H1 (cell line): ENCODE data around the gene CABCOCO1. TPM values are rescaled to one million over a fixed set of nuclear protein-coding genes. Genes with fewer than 3 reads are reported as not detected.

Source experiments
- CTCF ChIA-PET: fragments of 300-600 bp; sonication (Branson Sonifier 250); formaldehyde crosslinking; loops from one replicate; lab custom pipeline; 2021; ENCODE audit not compliant: partially characterized antibody; lab: Charles Lee
- POLR2A ChIA-PET: fragments of 300-600 bp; sonication (Branson Sonifier 250); formaldehyde crosslinking; loops from one replicate; lab custom pipeline; 2021; ENCODE audit warnings: inconsistent platforms; ENCODE audit not compliant: partially characterized antibody; lab: Charles Lee
- DNase-seq, 2 experiments: peaks; one replicate each; pipeline versions ENCODE4 v3.0.0 to v3.0.0-alpha.2; 2010 to 2022; ENCODE audit warnings: low spot score in 2 of 2, low read depth in 1 of 2, mixed read lengths in 1 of 2
- FAIRE-seq: peaks from 2 replicates; lab custom pipeline; 2011; peaks lifted over from hg19 to GRCh38; lab: Jason Lieb, UNC
- H2AFZ ChIP-seq: 2 replicates; pipeline ENCODE4 v1.8.1; 2012; ENCODE audit warnings: low read length, inconsistent platforms
- H2AK5ac ChIP-seq: 2 replicates; pipeline ENCODE4 v1.6.1; 2013; ENCODE audit warnings: low read depth, low read length
- H2BK120ac ChIP-seq: replicated peaks from 2 replicates; pipeline ENCODE3; 2013; ENCODE audit warnings: low read depth, low read length, inconsistent platforms
- H2BK12ac ChIP-seq: 2 replicates; pipeline ENCODE4 v1.6.1; 2013; ENCODE audit warnings: low read depth, low read length
- H2BK15ac ChIP-seq: 2 replicates; pipeline ENCODE4 v1.6.1; 2013; ENCODE audit warnings: low read length
- H2BK20ac ChIP-seq: 2 replicates; pipeline ENCODE4 v1.6.1; 2013; ENCODE audit warnings: low read length
- H2BK5ac ChIP-seq: 2 replicates; pipeline ENCODE4 v1.6.1; 2013; ENCODE audit warnings: low read depth, low read length
- H3K14ac ChIP-seq: 2 replicates; pipeline ENCODE4 v1.6.1; 2013; ENCODE audit warnings: inconsistent platforms; ENCODE audit not compliant: insufficient read length
- H3K18ac ChIP-seq: 2 replicates; pipeline ENCODE4 v1.6.1; 2013; ENCODE audit warnings: low read length; ENCODE audit errors: extremely low read depth
- H3K23ac ChIP-seq: 2 replicates; pipeline ENCODE4 v1.6.1; 2013; ENCODE audit warnings: inconsistent platforms; ENCODE audit not compliant: insufficient read length
- H3K23me2 ChIP-seq: 2 replicates; pipeline ENCODE4 v1.6.1; 2013; ENCODE audit warnings: low read depth, low read length
- H3K27ac ChIP-seq: 2 replicates; pipeline ENCODE4 v1.6.1; 2011; ENCODE audit warnings: low read depth, low read length, inconsistent platforms
- H3K27me3 ChIP-seq, 4 experiments: replicated peaks in 1 of 4; 1 replicate in 1 of 4; 2 replicates in 3 of 4; pipeline versions ENCODE4 v1.6.1 to v1.8.1; 2011 to 2013; ENCODE audit warnings: low read length in 3 of 4, mild to moderate bottlenecking in 3 of 4, inconsistent platforms in 2 of 4, mixed read lengths in 2 of 4, moderate library complexity in 1 of 4; ENCODE audit not compliant: control insufficient read depth in 3 of 4, insufficient read depth in 3 of 4; ENCODE audit errors: extremely low read depth in 1 of 4
- H3K36me3 ChIP-seq, 4 experiments: 2 replicates each; pipeline versions ENCODE4 v1.6.1 to v1.8.1; 2011 to 2013; ENCODE audit warnings: mild to moderate bottlenecking in 4 of 4, low read length in 3 of 4, moderate library complexity in 2 of 4, control low read depth in 1 of 4, inconsistent platforms in 1 of 4; ENCODE audit not compliant: insufficient read depth in 4 of 4, control insufficient read depth in 2 of 4
- H3K4ac ChIP-seq: replicated peaks from 2 replicates; pipeline ENCODE3; 2013; ENCODE audit warnings: low read length, low read depth, mixed read lengths, inconsistent platforms; ENCODE audit not compliant: insufficient read length
- H3K4me1 ChIP-seq, 4 experiments: replicated peaks in 1 of 4; 1 replicate in 1 of 4; 2 replicates in 3 of 4; pipeline versions ENCODE4 v1.6.1 to v1.8.1; 2011 to 2013; ENCODE audit warnings: low read length in 3 of 4, inconsistent platforms in 2 of 4, mixed read lengths in 1 of 4; ENCODE audit not compliant: insufficient read depth in 4 of 4, control insufficient read depth in 3 of 4
- H3K4me2 ChIP-seq, 2 experiments: 2 replicates each; pipeline versions ENCODE4 v1.6.1 to v1.8.1; 2011 to 2013; ENCODE audit warnings: low read depth in 2 of 2, low read length in 2 of 2, control low read depth in 1 of 2, inconsistent platforms in 1 of 2, mild to moderate bottlenecking in 1 of 2; ENCODE audit not compliant: insufficient read depth in 1 of 2
- H3K4me3 ChIP-seq, 4 experiments: fragments of 200-600, 300-600 bp in 1 of 4; sonication (generic), shearing (Covaris generic), sonication (Bioruptor Twin) in 1 of 4; 2 replicates each; pipeline versions ENCODE4 v1.5.1 to v1.8.1; 2011 to 2016; ENCODE audit warnings: low read length in 4 of 4, low read depth in 3 of 4, control low read depth in 2 of 4, inconsistent platforms in 2 of 4, mild to moderate bottlenecking in 2 of 4, mixed read lengths in 1 of 4, moderate library complexity in 1 of 4; ENCODE audit not compliant: insufficient read depth in 2 of 4; ENCODE audit errors: extremely low read depth in 1 of 4
- H3K56ac ChIP-seq: replicated peaks from 2 replicates; pipeline ENCODE3; 2013; ENCODE audit warnings: low read depth, mild to moderate bottlenecking, mixed read lengths, low read length, inconsistent platforms; ENCODE audit not compliant: insufficient read length
- H3K79me1 ChIP-seq: 2 replicates; pipeline ENCODE4 v1.6.1; 2013; ENCODE audit warnings: low read depth, low read length, control low read depth
- H3K79me2 ChIP-seq, 2 experiments: 2 replicates each; pipeline versions ENCODE4 v1.6.1 to v1.8.1; 2012 to 2013; ENCODE audit warnings: low read length in 2 of 2, mild to moderate bottlenecking in 2 of 2, inconsistent platforms in 1 of 2; ENCODE audit not compliant: insufficient read depth in 2 of 2, control insufficient read depth in 1 of 2
- H3K9ac ChIP-seq, 4 experiments: replicated peaks in 1 of 4; 1 replicate in 1 of 4; 2 replicates in 3 of 4; pipeline versions ENCODE4 v1.6.1 to v1.8.1; 2011 to 2013; ENCODE audit warnings: low read depth in 3 of 4, low read length in 3 of 4, control low read depth in 2 of 4, mild to moderate bottlenecking in 2 of 4, moderate library complexity in 2 of 4, inconsistent platforms in 1 of 4; ENCODE audit errors: extremely low read depth in 1 of 4
- H3K9me3 ChIP-seq, 2 experiments: 2 replicates each; pipeline versions ENCODE4 v1.6.1 to v1.8.1; 2012 to 2013; ENCODE audit warnings: mild to moderate bottlenecking in 2 of 2, moderate library complexity in 2 of 2, control low read depth in 1 of 2, inconsistent platforms in 1 of 2, low read depth in 1 of 2, low read length in 1 of 2, mixed read lengths in 1 of 2; ENCODE audit not compliant: insufficient read depth in 2 of 2
- H4K20me1 ChIP-seq, 2 experiments: replicated peaks in 1 of 2; 2 replicates each; pipeline versions ENCODE3 to v1.8.1; 2011 to 2013; ENCODE audit warnings: inconsistent platforms in 2 of 2, low read length in 2 of 2, mild to moderate bottlenecking in 1 of 2; ENCODE audit not compliant: insufficient read depth in 2 of 2, control insufficient read depth in 1 of 2
- H4K5ac ChIP-seq: 2 replicates; pipeline ENCODE4 v1.6.1; 2013; ENCODE audit warnings: low read length, low read depth, mixed read lengths, inconsistent platforms; ENCODE audit not compliant: insufficient read length
- H4K8ac ChIP-seq: 2 replicates; pipeline ENCODE4 v1.8.0; 2013; ENCODE audit warnings: mild to moderate bottlenecking, moderate library complexity, low read length, inconsistent platforms; ENCODE audit not compliant: insufficient read depth; ENCODE audit errors: extremely low read depth
- H4K91ac ChIP-seq: replicated peaks from 2 replicates; pipeline ENCODE3; 2013; ENCODE audit warnings: low read length, mixed read lengths, inconsistent platforms; ENCODE audit not compliant: insufficient read length
- BCL11A ChIP-seq, 2 experiments: IDR thresholded peaks; one replicate each; pipeline ENCODE4 v1.6.1; 2011; ENCODE audit warnings: low read depth in 2 of 2, low read length in 2 of 2, mild to moderate bottlenecking in 2 of 2
- EP300 ChIP-seq, 2 experiments: IDR thresholded peaks; 1 replicate in 1 of 2; 2 replicates in 1 of 2; pipeline ENCODE4 v1.6.1; 2011 to 2012; ENCODE audit warnings: low read depth in 2 of 2, low read length in 2 of 2, mild to moderate bottlenecking in 2 of 2, borderline replicate concordance in 1 of 2, inconsistent platforms in 1 of 2, moderate library complexity in 1 of 2
- JUN ChIP-seq: IDR thresholded peaks from 2 replicates; pipeline ENCODE4 v1.6.1; 2011; ENCODE audit warnings: low read depth, mild to moderate bottlenecking, improper control_type of control experiment, low read length
- PHF8 ChIP-seq: fragments of 200-600 bp; sonication (generic); conservative IDR thresholded peaks from 2 replicates; pipeline ENCODE4 v1.7.1; 2012; ENCODE audit warnings: low read depth, mild to moderate bottlenecking, inconsistent platforms, low read length, moderate library complexity
- RXRA ChIP-seq: IDR thresholded peaks from 2 replicates; pipeline ENCODE4 v1.6.1; 2011; ENCODE audit warnings: low read depth, mild to moderate bottlenecking, low read length, moderate library complexity; ENCODE audit not compliant: insufficient read depth
- TAF1 ChIP-seq: IDR thresholded peaks from 2 replicates; pipeline ENCODE4 v1.6.1; 2011; ENCODE audit warnings: mild to moderate bottlenecking, low read depth, low read length
- USF2 ChIP-seq: IDR thresholded peaks from 2 replicates; pipeline ENCODE4 v1.6.1; 2011; ENCODE audit warnings: low read length, improper control_type of control experiment
- WGBS, 2 experiments: shearing (Covaris generic) in 1 of 2; methylation state at CpG; one replicate each; pipeline versions ENCODE4 v1.1.6 to v1.1.7; 2013 to 2015; ENCODE audit warnings: low lambda C conversion rate in 2 of 2, mixed read lengths in 2 of 2, inconsistent platforms in 1 of 2, low coverage in 1 of 2, missing lambda C conversion rate in 1 of 2; ENCODE audit not compliant: insufficient replicate concordance in 2 of 2, insufficient coverage in 1 of 2, insufficient read length in 1 of 2; ENCODE audit errors: extremely low coverage in 1 of 2, missing lambda C conversion rate in 1 of 2; 5-methylcytosine and 5-hydroxymethylcytosine counted together
- polyA plus RNA-seq, 7 experiments: library from polyadenylated mRNA; depleted of rRNA in 3 of 7; stranded (reverse) in 5 of 7; unstranded in 2 of 7; fragments of >200 nt in 5 of 7; fragments of 200-250 nt in 2 of 7; gene quantifications; 1 replicate in 5 of 7; 2 replicates in 1 of 7; 4 replicates in 1 of 7; pipeline versions ENCODE4 v1.2.1 to v1.2.3, GENCODE V29; 2011 to 2013; ENCODE audit warnings: missing spikeins in 2 of 7, mixed read lengths in 2 of 7
- total RNA-seq: library from RNA; stranded (reverse); fragmentation: NEBNext Ultra II Directional; extraction: Animal tissue kit (Norgen Biotek cat#: 25700); gene quantifications from 2 replicates; pipeline ENCODE4 v1.2.1, GENCODE V29; 2021

Gene CABCOCO1
- total and polyA plus RNA-seq, 2 of the 8 experiments (the other 6 are each of a cell fraction or from before 2014, with no cell fraction given) = not detected

DNA sequence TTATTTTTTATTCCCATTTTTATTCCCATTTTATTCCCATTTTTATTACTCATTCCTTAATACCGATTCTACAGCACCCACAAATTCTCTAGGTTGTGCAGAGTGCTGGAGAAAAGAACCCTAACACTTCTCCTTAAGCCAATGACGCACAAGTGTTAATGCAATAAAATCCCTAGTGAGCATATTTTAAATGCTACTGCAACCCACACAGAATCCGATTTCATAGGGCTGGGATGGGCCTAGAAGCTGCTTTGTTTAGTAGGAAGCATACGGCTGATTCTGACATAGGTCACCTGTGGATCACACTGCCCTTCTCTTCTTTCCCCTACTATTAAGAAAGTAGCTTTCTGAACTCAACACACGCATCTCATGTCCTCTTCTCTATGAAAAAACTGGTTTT, 45.1 kb upstream of the CABCOCO1 start:
- Histone ChIP-seq H2BK15ac (no peak overlapping the region), H3K9ac (no peak overlapping the region), H3K4ac (no peak overlapping the region), H2BK12ac (no peak overlapping the region), H3K79me2 (no peaks in the 10 kb centered on the region), H2AFZ (no peak overlapping the region), H3K23ac (no peak overlapping the region), H3K56ac (no peak overlapping the region), H3K4me2 (no peak overlapping the region), H3K79me1 (no peaks in the 10 kb centered on the region), H4K5ac (no peak overlapping the region), H2BK120ac (no peak overlapping the region), H3K14ac (no peak overlapping the region), H3K4me1 (no peaks in the 10 kb centered on the region), H3K9me3 (no peaks in the 10 kb centered on the region), H4K91ac (no peak overlapping the region), H2BK20ac (no peak overlapping the region), H2AK5ac (no peak overlapping the region), H3K18ac (no peak overlapping the region), H3K23me2 (no peaks in the 10 kb centered on the region), H4K8ac (no peak overlapping the region), H2BK5ac (no peak overlapping the region), H3K36me3 (no peaks in the 10 kb centered on the region), H3K4me3 (no peak overlapping the region), H3K27me3 (no peaks in the 10 kb centered on the region), H4K20me1 (no peaks in the 10 kb centered on the region), H3K27ac (no peak overlapping the region)
- no peak for FAIRE-seq
- TF ChIP-seq EP300 (IDR thresholded peaks at IDR 0.05; ENCODE audit: borderline replicate concordance in 1 of 2, low read depth in 2 of 2, low read length in 2 of 2) (no peak), BCL11A (IDR thresholded peaks at IDR 0.05; ENCODE audit: low read depth in 2 of 2, low read length in 2 of 2) (no peak), JUN (no peak), PHF8 (no peak), TAF1 (no peak), USF2 (no peak), RXRA (no peak)
- 92 to 100% methylated on average over 1 to 5 of the region's 5 CpGs for WGBS, 2 experiments
- ChIA-PET POLR2A (no interaction called here), CTCF (interaction anchor here (0.9 to 3.6 kb wide), 3 partner anchors 10 to 133 kb away, joined by 3 to 24 read pairs (median 4); no protein-coding TSS in a partner anchor)
- no peak for DNase-seq
